ENCODE measurements around the gene DCAF15.

DNA sequence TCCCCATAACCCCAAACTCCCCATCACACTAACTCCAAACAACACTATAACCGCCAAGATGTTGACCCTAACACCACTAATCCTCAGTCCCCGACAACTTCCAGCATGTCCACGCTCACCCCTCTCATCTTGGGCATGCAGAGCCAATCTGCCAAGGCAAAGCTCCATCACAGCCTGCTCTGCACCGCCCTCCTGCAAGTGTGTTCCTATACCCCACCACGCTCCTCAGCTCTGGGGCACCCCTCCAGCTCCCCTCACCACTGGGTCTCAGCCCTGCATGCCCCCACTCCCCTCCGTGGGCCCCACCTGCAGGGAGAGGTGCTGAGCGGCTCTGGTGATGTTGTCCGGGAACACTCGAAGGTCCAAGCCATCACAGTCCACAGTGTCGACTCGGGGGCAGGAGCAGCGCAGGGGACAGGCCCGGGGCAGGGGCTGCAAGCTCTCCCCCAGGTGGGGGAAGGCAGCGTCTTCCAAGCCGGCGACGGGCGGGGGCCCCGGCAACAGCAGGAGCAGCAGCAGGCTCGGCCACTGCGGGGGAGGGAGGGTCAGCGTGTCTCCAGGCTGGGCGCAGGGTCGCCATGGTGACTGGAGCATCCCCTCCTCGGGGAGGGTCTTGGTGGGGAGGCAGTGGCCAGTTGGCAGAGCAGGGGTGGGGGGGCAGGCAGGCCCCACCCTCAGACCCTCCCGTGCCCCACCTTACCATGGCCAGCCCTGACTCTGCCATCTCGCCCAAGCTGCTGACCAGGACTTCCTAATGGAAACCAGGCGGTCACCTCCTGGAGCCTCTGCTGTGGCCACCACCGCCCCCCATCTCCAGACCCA, 14.6 kb upstream of the DCAF15 start:
- TF ChIP-seq CTCF (IDR thresholded peaks at IDR 0.05 in 4 of 5, conservative IDR thresholded peaks at IDR 0.05 in 1 of 5) (no peak), POLR2A (IDR thresholded peaks at IDR 0.05) (no peak)
